ENCODE results near the gene TACR2.

TACR2 gene

DNA sequence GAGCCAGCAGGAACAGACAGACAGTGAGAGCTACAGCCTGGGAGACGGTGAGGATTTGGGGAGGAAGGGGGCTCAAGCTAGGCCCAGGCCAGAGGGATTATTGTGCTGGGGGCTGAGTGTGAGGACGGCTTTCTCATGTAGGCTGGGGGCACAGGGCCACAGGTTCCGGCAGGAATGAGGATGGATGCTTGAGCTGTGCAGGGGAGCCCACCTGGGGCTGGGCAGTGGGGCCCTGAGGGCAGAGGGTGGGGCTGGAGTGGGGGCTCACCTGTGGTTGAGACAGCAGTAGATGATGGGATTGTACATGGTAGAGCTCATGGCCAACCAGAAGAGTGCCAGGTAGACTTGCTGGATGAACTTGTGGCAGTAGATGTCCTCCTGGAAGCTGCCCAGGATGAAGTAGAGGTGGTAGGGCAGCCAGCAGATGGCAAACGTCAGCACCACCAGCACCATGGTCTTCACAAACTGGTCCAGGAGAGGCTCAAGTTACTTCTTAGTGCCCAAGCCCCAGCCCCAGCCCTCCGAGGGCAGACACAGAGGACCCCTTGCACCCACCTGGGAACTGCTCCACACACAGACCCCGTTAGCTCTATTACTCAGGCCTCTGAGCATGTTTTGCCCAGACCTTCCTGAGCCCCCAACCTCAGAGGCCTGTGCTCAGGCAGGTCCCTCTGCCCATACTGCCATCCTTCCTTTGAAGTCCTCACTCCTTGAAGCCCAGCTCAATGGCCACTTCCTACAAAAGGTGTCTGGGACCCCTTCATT, 9.7 kb downstream of the TACR2 start:
- TF ChIP-seq, protein P1, sequence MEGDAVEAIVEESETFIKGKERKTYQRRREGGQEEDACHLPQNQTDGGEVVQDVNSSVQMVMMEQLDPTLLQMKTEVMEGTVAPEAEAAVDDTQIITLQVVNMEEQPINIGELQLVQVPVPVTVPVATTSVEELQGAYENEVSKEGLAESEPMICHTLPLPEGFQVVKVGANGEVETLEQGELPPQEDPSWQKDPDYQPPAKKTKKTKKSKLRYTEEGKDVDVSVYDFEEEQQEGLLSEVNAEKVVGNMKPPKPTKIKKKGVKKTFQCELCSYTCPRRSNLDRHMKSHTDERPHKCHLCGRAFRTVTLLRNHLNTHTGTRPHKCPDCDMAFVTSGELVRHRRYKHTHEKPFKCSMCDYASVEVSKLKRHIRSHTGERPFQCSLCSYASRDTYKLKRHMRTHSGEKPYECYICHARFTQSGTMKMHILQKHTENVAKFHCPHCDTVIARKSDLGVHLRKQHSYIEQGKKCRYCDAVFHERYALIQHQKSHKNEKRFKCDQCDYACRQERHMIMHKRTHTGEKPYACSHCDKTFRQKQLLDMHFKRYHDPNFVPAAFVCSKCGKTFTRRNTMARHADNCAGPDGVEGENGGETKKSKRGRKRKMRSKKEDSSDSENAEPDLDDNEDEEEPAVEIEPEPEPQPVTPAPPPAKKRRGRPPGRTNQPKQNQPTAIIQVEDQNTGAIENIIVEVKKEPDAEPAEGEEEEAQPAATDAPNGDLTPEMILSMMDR (IDR thresholded peaks at IDR 0.05; ENCODE audit: low read depth, low read length), result no peak
- H3K4me3 ChIP-seq (ENCODE audit: low read depth, low read length), result no peak overlapping the region

DNA sequence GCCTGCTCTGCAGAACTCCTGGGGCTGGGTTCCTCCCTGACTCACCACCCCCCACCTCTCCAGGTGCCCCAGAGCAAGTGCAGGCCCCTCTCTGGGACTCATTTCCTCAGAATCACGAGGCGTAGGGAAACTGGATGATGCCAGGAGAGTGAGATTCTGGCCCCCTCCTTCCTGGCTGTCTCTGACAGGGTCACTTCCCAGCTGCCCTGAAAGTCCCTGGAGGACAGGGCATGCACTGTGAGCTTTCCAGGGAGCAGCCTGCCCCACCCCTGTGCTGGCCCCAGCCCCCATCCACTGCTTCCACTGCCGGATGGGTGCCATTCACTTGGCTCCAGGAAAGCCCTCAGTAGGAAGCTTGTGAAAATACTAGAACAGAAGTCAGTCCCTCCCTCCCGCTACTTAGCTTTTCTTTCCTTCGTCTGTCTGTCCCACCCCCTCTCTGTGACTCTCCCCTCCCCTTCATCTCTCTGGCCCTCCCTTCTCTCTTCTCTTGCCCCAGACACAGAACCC, 10.4 kb downstream of the TACR2 start:
- no peak overlapping the region for H3K4me3 ChIP-seq (ENCODE audit: low read depth, low read length)
- TF ChIP-seq, protein P1 (IDR thresholded peaks at IDR 0.05; ENCODE audit: low read depth, low read length), result no peak

DNA sequence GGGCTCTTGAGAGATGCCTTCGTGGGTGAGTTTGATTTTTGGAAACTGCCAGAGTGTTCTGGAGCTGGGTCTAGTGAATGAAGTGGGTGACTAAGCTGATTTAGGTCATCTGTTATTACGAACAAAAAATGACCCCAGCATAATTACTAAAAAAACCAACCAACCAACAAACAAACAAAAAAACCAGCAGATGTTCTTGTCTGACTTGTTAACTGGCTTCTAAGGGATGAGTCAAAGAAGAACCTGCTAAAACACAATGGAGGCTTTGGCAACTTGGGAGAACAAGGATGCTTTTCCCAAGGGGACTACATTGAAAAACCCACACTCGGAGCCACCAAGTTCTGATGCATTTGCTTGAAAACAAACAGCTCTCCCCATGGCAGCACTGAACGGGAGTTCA, 11.5 kb downstream of the TACR2 start:
- no peak overlapping the region for H3K4me3 ChIP-seq (ENCODE audit: low read depth, low read length)
- TF ChIP-seq, protein P1 (IDR thresholded peaks at IDR 0.05; ENCODE audit: low read depth, low read length), result no peak

DNA sequence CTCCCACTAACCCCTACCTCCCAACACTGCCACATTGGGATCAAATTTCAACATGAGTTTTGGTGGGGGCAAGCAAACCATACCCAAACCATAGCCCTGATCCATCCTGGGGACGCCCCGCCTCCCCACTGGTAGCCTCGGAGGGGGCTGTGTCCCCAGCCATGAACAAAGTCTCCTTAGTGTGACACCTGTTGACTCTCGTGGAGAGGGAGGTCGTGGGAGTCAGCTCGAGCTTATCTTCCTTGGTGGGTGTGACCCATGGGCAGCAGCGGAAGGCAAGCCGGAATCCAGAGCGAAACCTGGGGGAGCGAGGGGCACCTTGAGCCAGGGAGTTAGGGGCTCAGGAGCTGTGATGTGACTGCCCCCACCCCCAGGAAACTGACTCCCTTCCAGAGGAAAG, 11.9 kb downstream of the TACR2 start:
- TF ChIP-seq, protein P1 (IDR thresholded peaks at IDR 0.05; ENCODE audit: low read depth, low read length), result no peak
- H3K4me3 ChIP-seq (ENCODE audit: low read depth, low read length), result no peak overlapping the region

DNA sequence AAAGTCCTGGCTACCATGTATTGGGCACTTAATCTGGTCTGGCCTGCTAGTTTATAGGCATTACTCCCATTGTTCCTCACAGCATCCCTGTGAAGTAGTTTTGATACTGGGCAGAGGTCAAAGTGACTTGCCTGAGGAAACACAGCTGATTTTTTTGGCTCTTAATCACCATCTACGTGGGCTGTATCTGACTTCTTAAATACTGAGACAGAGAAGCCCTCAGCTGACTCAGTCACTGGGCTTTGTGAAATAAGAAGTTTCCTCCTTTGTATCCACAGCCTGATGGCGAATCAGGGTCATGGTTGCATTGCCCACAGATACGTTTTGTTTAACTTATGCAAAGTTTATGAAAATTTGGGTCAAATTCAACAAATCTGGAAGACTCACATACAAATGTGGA, 13.2 kb downstream of the TACR2 start:
- TF ChIP-seq, protein P1 (IDR thresholded peaks at IDR 0.05; ENCODE audit: low read depth, low read length), result no peak

DNA sequence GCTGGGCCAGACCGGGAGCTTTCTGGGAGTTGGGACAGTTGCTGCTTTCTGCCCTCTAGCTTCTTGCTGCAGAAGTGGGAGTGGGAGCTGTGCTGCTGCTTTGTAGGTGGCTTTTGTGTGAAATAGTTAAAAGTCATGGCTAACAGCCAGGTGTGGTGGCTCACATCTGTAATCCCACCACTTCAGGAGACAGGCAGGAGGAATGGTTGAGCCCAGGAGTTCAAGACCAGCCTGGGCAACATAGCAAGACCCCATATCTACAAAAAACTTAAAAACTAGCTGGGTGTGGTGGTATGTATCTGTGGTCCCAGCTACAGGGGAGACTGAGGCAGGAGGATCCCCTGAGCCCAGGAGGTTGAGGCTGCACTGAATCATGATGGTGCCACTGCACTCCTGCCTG, 13.7 kb downstream of the TACR2 start:
- TF ChIP-seq, protein P1 (IDR thresholded peaks at IDR 0.05; ENCODE audit: low read depth, low read length), result no peak
- no peak overlapping the region for H3K4me3 ChIP-seq (ENCODE audit: low read depth, low read length)

More for the DNA sequence above, 13.2 kb downstream of the TACR2 start:
- H3K4me3 ChIP-seq (ENCODE audit: low read depth, low read length), result no peak overlapping the region

DNA sequence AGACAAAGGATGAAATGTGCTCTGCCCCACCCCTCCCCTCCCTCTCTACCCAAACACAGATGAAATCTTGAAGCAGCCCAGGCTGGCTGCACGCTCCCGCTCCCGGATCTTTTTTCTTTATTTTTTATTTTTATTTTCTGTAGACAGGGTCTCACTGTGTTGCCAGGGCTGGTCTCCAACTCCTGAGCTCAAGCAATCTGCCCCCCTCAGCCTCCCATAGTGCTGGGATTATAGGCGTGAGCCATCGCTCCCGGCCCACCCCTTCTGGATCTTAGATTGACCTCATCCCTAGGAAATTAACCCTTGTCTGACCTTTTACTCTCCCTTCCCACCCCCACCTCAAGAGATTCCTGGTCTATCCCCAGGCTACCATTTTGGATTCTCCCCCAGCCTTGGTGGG, 14.3 kb downstream of the TACR2 start:
- no peak overlapping the region for H3K4me3 ChIP-seq (ENCODE audit: low read depth, low read length)
- TF ChIP-seq, protein P1 (IDR thresholded peaks at IDR 0.05; ENCODE audit: low read depth, low read length), result no peak
